HG02840 (cell line): ENCODE measurements around the gene MYBPC1.
"Not testable (repeated sequence)": the region's sequence is repeated elsewhere in the genome, so short reads cannot be mapped to it uniquely, and the experiment has no call there.

Experiments
- ATAC-seq: cut with Tn5 transposase; IDR thresholded peaks from one replicate; pipeline ENCODE4 v1.9.1; 2021; ENCODE audit warnings: mild to moderate bottlenecking, moderate library complexity, moderate number of reproducible peaks; ENCODE audit not compliant: unreplicated experiment, low FRiP score

The MYBPC1 gene

GRCh38 chr12:101650346-101651117 lies 55.8 kb downstream of the MYBPC1 start:
- ATAC-seq, result no peak

- ATAC-seq, result no peak
Observed at GRCh38 chr12:101653030-101653429, 58.3 kb downstream of the MYBPC1 start.

- no peak for ATAC-seq
Observed at GRCh38 chr12:101653503-101653902, 58.7 kb downstream of the MYBPC1 start.

- no peak for ATAC-seq
Observed at GRCh38 chr12:101654442-101654841, 59.7 kb downstream of the MYBPC1 start.

- ATAC-seq, result no peak
Observed at GRCh38 chr12:101655393-101655792, 60.6 kb downstream of the MYBPC1 start.

- ATAC-seq, result not testable (repeated sequence)
Observed at GRCh38 chr12:101660662-101661061, 65.9 kb downstream of the MYBPC1 start.

GRCh38 chr12:101663298-101663697 lies 68.5 kb downstream of the MYBPC1 start:
- no peak for ATAC-seq

GRCh38 chr12:101664992-101665391 lies 70.2 kb downstream of the MYBPC1 start:
- ATAC-seq, result no peak

GRCh38 chr12:101666052-101666728 lies 71.4 kb downstream of the MYBPC1 start:
- no peak for ATAC-seq

- no peak for ATAC-seq
Observed at GRCh38 chr12:101667591-101667990, 72.8 kb downstream of the MYBPC1 start.

GRCh38 chr12:101670007-101670671 lies 75.4 kb downstream of the MYBPC1 start:
- ATAC-seq, result no peak

GRCh38 chr12:101671157-101671791 lies 76.5 kb downstream of the MYBPC1 start:
- ATAC-seq, result peak; percentile 63

- no peak for ATAC-seq
Observed at GRCh38 chr12:101671833-101672232, 77.1 kb downstream of the MYBPC1 start.

GRCh38 chr12:101675555-101675954 lies 80.8 kb downstream of the MYBPC1 start:
- no peak for ATAC-seq

- ATAC-seq, result not testable (repeated sequence)
Observed at GRCh38 chr12:101676497-101676896, 81.7 kb downstream of the MYBPC1 start.

GRCh38 chr12:101678081-101678480 lies 83.3 kb downstream of the MYBPC1 start:
- ATAC-seq, result no peak

GRCh38 chr12:101680240-101680639 lies 85.5 kb downstream of the MYBPC1 start:
- no peak for ATAC-seq

GRCh38 chr12:101680647-101681046 lies 85.9 kb downstream of the MYBPC1 start:
- no peak for ATAC-seq

GRCh38 chr12:101681627-101682026 lies 86.9 kb downstream of the MYBPC1 start:
- ATAC-seq, result not testable (repeated sequence)

- no peak for ATAC-seq
Observed at GRCh38 chr12:101685092-101685491, 90.3 kb downstream of the MYBPC1 start.

GRCh38 chr12:101686176-101686575 lies 91.4 kb downstream of the MYBPC1 start:
- ATAC-seq, result no peak
